Ascending aorta (tissue), 2 donors: ENCODE measurements around the gene MYOCD. TPM values are rescaled to one million over a fixed set of nuclear protein-coding genes. Genes with fewer than 3 reads are reported as not detected.

Experiments used
- DNase-seq, 2 donors: peaks; one replicate each; pipeline ENCODE4 v3.0.0-alpha.2; 2019; ENCODE audit warnings: low spot score in 2 of 2
- H3K27ac ChIP-seq, 2 donors: fragments of 200-600 bp; sonication (generic); one replicate each; pipeline ENCODE4 v1.5.1; 2016 to 2017; ENCODE audit warnings: mild to moderate bottlenecking in 1 of 2
- H3K27me3 ChIP-seq: fragments of 200-600 bp; sonication (generic); one replicate; pipeline ENCODE4 v1.5.1; 2017
- H3K36me3 ChIP-seq, 2 donors: fragments of 200-600 bp; sonication (generic); one replicate each; pipeline ENCODE4 v1.5.1; 2016
- H3K4me1 ChIP-seq, 2 donors: fragments of 200-600 bp; sonication (generic); one replicate each; pipeline ENCODE4 v1.5.1; 2016 to 2017; ENCODE audit warnings: mild to moderate bottlenecking in 1 of 2
- H3K4me3 ChIP-seq, 2 donors: fragments of 200-600 bp; sonication (generic); one replicate each; pipeline ENCODE4 v1.5.1; 2016 to 2017; ENCODE audit warnings: mild to moderate bottlenecking in 1 of 2
- H3K9me3 ChIP-seq, 2 donors: fragments of 200-600 bp; sonication (generic); one replicate each; pipeline ENCODE4 v1.5.1; 2016
- CTCF ChIP-seq, 3 experiments: fragments of 200-600 bp in 2 of 3; fragments of 450-650 bp in 1 of 3; sonication (generic) in 2 of 3; IDR thresholded peaks; one replicate each; pipeline ENCODE4 v1.5.1; 2016 to 2019; ENCODE audit warnings: antibody characterized with exemption in 3 of 3, mild to moderate bottlenecking in 1 of 3, moderate library complexity in 1 of 3
- intact Hi-C: fragments of 100-400 bp; cut with DNase I; formaldehyde crosslinking; loops from one replicate; pipeline ENCODE4 v1.15.1; 2023
- total RNA-seq: library from RNA; depleted of rRNA; stranded (reverse); fragments of >200 nt; gene quantifications from one replicate; pipeline ENCODE4 v1.1.0, GENCODE V29; 2016

The MYOCD gene
- total RNA-seq, 1 donor from 2014 or later, result 153 TPM

GRCh38 chr17:12737740-12738469, 72.2 kb downstream of the MYOCD start:
- H3K4me3 ChIP-seq, result no peak overlapping the region
- H3K36me3 ChIP-seq, result peaks cover 51 to 67% of the 10 kb centered on the region in 2 donors
- peaks cover 0 to 7% of the 10 kb centered on the region in 2 donors for H3K4me1 ChIP-seq
- no peak overlapping the region for H3K27ac ChIP-seq
- H3K9me3 ChIP-seq, result no peaks in the 10 kb centered on the region
- intact Hi-C loops, result no loop called here
- no peak for DNase-seq
- TF ChIP-seq CTCF (IDR thresholded peaks at IDR 0.05), result no peak
- no peaks in the 10 kb centered on the region for H3K27me3 ChIP-seq

DNA sequence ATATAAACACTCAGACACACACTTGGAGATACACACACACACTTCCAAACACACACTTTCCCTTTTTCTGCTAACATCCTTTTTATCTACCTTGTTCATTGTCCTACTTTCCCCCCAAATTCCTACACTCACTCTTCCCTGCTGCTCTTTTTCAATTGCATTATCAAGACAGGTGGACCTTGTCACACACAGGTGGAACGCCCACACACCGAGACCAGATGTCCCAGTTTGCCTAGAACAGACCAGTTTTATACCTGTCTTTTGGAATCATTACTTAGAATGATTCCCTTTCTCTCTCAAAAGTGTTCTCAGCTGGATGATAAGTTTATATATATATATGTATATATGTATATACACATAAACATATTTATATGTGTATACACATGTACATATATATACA, 72.9 kb downstream of the MYOCD start:
- no peak overlapping the region for H3K27ac ChIP-seq
- intact Hi-C loops, result no loop called here
- peaks cover 0 to 7% of the 10 kb centered on the region in 2 donors for H3K4me1 ChIP-seq
- TF ChIP-seq CTCF (IDR thresholded peaks at IDR 0.05), result no peak
- no peaks in the 10 kb centered on the region for H3K27me3 ChIP-seq
- DNase-seq, result no peak
- H3K4me3 ChIP-seq, result no peak overlapping the region
- peaks cover 51 to 59% of the 10 kb centered on the region in 2 donors for H3K36me3 ChIP-seq
- H3K9me3 ChIP-seq, result no peaks in the 10 kb centered on the region

GRCh38 chr17:12739500-12739899, 73.8 kb downstream of the MYOCD start:
- H3K27me3 ChIP-seq, result no peaks in the 10 kb centered on the region
- intact Hi-C loops, result no loop called here
- no peak overlapping the region for H3K4me3 ChIP-seq
- H3K9me3 ChIP-seq, result no peaks in the 10 kb centered on the region
- DNase-seq, result no peak
- H3K4me1 ChIP-seq, result peaks cover 0 to 11% of the 10 kb centered on the region in 2 donors
- no peak for TF ChIP-seq CTCF (IDR thresholded peaks at IDR 0.05)
- no peak overlapping the region for H3K27ac ChIP-seq
- H3K36me3 ChIP-seq, result peaks cover 57 to 58% of the 10 kb centered on the region in 2 donors

DNA sequence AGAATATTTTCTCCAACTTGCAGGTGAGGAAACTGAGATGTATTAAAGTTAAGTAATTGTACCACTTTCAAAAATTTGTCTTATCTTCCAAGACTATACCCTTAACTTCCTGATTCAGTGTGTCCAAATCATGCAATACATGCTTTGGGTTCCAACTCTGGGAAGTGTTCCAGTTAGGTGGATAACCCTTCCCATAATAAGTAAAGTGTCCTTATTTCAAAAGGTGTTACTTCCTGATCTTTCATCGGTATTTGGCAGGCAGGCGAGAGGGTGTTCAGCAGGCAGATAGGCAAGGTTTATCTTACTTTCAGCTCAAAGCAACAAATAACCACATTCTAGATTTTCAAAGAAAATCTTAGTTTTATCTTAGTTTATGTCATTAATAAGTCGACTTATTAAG, 77.4 kb downstream of the MYOCD start:
- no peaks in the 10 kb centered on the region for H3K9me3 ChIP-seq
- peaks cover 0 to 11% of the 10 kb centered on the region in 2 donors for H3K4me1 ChIP-seq
- no peaks in the 10 kb centered on the region for H3K27me3 ChIP-seq
- intact Hi-C loops, result loop anchor here (2.0 to 10.0 kb wide), 6 partner anchors 62 to 562 kb away; no protein-coding TSS in a partner anchor
- H3K4me3 ChIP-seq, result no peak overlapping the region
- H3K27ac ChIP-seq, result no peak overlapping the region
- no peak for TF ChIP-seq CTCF (IDR thresholded peaks at IDR 0.05)
- H3K36me3 ChIP-seq, result peaks cover 42 to 57% of the 10 kb centered on the region in 2 donors
- DNase-seq, result no peak

GRCh38 chr17:12744298-12744697, 78.6 kb downstream of the MYOCD start:
- peak overlapping the region; percentile 46 to 49 for H3K27ac ChIP-seq
- TF ChIP-seq CTCF (IDR thresholded peaks at IDR 0.05), result no peak
- peaks cover 29 to 59% of the 10 kb centered on the region in 2 donors for H3K36me3 ChIP-seq

More at GRCh38 chr17:12744298-12744697, 78.6 kb downstream of the MYOCD start:
- DNase-seq, result no peak
- H3K4me1 ChIP-seq, result peaks cover 0 to 11% of the 10 kb centered on the region in 2 donors
- no peaks in the 10 kb centered on the region for H3K9me3 ChIP-seq
- intact Hi-C loops, result loop anchor here (5.0 to 10.0 kb wide), 2 partner anchors 61 to 117 kb away; no protein-coding TSS in a partner anchor
- no peak overlapping the region for H3K4me3 ChIP-seq
- no peaks in the 10 kb centered on the region for H3K27me3 ChIP-seq
